Effector memory CD8-positive, alpha-beta T cell (primary cell): ENCODE results near the gene PPP1R37.

ENCODE experiments used
- ATAC-seq: fragments of 150-1000 bp; cut with Tn5 transposase; replicated peaks from 2 replicates; pipeline ENCODE4 v1.10.0; 2021; ENCODE audit warnings: mild to moderate bottlenecking, moderate library complexity
- DNase-seq, 3 experiments: peaks; one replicate each; pipeline ENCODE4 v3.0.0; 2021
- H3K27ac Mint-ChIP-seq, 2 donors: one replicate each; pipeline ENCODE4 v1.8.0; 2022; ENCODE audit warnings: mild to moderate bottlenecking in 2 of 2, mixed read lengths in 2 of 2, moderate library complexity in 2 of 2
- H3K27me3 Mint-ChIP-seq, 2 donors: one replicate each; pipeline ENCODE4 v1.8.0; 2022; ENCODE audit warnings: mixed read lengths in 2 of 2
- H3K36me3 Mint-ChIP-seq: one replicate; pipeline ENCODE4 v1.8.0; 2022; ENCODE audit warnings: mild to moderate bottlenecking, moderate library complexity, mixed read lengths; ENCODE audit not compliant: insufficient read depth
- H3K4me1 Mint-ChIP-seq, 2 donors: one replicate each; pipeline ENCODE4 v1.8.0; 2022; ENCODE audit warnings: low read depth in 2 of 2, mixed read lengths in 2 of 2
- H3K4me3 Mint-ChIP-seq, 2 donors: one replicate each; pipeline ENCODE4 v1.8.0; 2022; ENCODE audit warnings: mild to moderate bottlenecking in 2 of 2, mixed read lengths in 2 of 2, moderate library complexity in 2 of 2
- H3K9me3 Mint-ChIP-seq, 2 donors: one replicate each; pipeline ENCODE4 v1.8.0; 2022; ENCODE audit warnings: mixed read lengths in 2 of 2

PPP1R37 gene

GRCh38 chr19:45144431-45145269 is 51.7 kb downstream of the PPP1R37 start:
- DNase-seq (no peak), ATAC-seq (no peak)
- no peak overlapping the region for H3K27ac Mint-ChIP-seq
- H3K36me3 Mint-ChIP-seq, result peaks cover 10% of the 10 kb centered on the region
- H3K4me3 Mint-ChIP-seq, result no peak overlapping the region
- H3K27me3 Mint-ChIP-seq, result no peaks in the 10 kb centered on the region
- peaks cover 8 to 11% of the 10 kb centered on the region in 2 donors for H3K4me1 Mint-ChIP-seq
- H3K9me3 Mint-ChIP-seq, result no peaks in the 10 kb centered on the region

- H3K27ac Mint-ChIP-seq, result no peak overlapping the region
- H3K4me3 Mint-ChIP-seq, result no peak overlapping the region
- H3K36me3 Mint-ChIP-seq, result peaks cover 7% of the 10 kb centered on the region
- ATAC-seq (no peak), DNase-seq (no peak)
- peaks cover 8 to 11% of the 10 kb centered on the region in 2 donors for H3K4me1 Mint-ChIP-seq
- H3K27me3 Mint-ChIP-seq, result no peaks in the 10 kb centered on the region
- no peaks in the 10 kb centered on the region for H3K9me3 Mint-ChIP-seq
Observed at GRCh38 chr19:45145270-45146189, 52.6 kb downstream of the PPP1R37 start.

GRCh38 chr19:45146251-45146650 is 53.3 kb downstream of the PPP1R37 start:
- H3K4me3 Mint-ChIP-seq, result no peak overlapping the region
- no peaks in the 10 kb centered on the region for H3K27me3 Mint-ChIP-seq
- H3K9me3 Mint-ChIP-seq, result no peaks in the 10 kb centered on the region
- no peak overlapping the region for H3K27ac Mint-ChIP-seq
- peaks cover 7% of the 10 kb centered on the region for H3K36me3 Mint-ChIP-seq
- DNase-seq (no peak), ATAC-seq (no peak)
- H3K4me1 Mint-ChIP-seq, result peaks cover 8 to 11% of the 10 kb centered on the region in 2 donors

- DNase-seq, result no peak
- Mint-ChIP-seq H3K36me3 (peaks cover 4% of the 10 kb centered on the region), H3K27me3 (no peaks in the 10 kb centered on the region), H3K4me1 (peaks cover 9 to 11% of the 10 kb centered on the region in 2 donors), H3K27ac (no peak overlapping the region), H3K4me3 (no peak overlapping the region), H3K9me3 (no peaks in the 10 kb centered on the region)
- no peak for ATAC-seq
Observed at GRCh38 chr19:45146741-45147205, 53.8 kb downstream of the PPP1R37 start.

- no peak for ATAC-seq
- no peak for DNase-seq
- H3K27me3 Mint-ChIP-seq, result no peaks in the 10 kb centered on the region
- no peak overlapping the region for H3K27ac Mint-ChIP-seq
- H3K4me1 Mint-ChIP-seq, result peaks cover 12% of the 10 kb centered on the region in 2 donors
- no peak overlapping the region for H3K4me3 Mint-ChIP-seq
- H3K36me3 Mint-ChIP-seq, result peaks cover 9% of the 10 kb centered on the region
- H3K9me3 Mint-ChIP-seq, result no peaks in the 10 kb centered on the region
Observed at GRCh38 chr19:45147835-45148676, 55.1 kb downstream of the PPP1R37 start.

GRCh38 chr19:45149129-45149528 is 56.1 kb downstream of the PPP1R37 start:
- Mint-ChIP-seq H3K36me3 (peaks cover 9% of the 10 kb centered on the region), H3K27me3 (peaks cover 0 to 8% of the 10 kb centered on the region in 2 donors), H3K4me1 (peaks cover 16% of the 10 kb centered on the region in 2 donors), H3K4me3 (no peak overlapping the region), H3K9me3 (no peaks in the 10 kb centered on the region), H3K27ac (peak overlapping the region in 1 of 2 donors; percentile 77)
- ATAC-seq, result no peak
- no peak for DNase-seq

- peaks cover 19 to 20% of the 10 kb centered on the region in 2 donors for H3K4me1 Mint-ChIP-seq
Observed at GRCh38 chr19:45150180-45150579, 57.2 kb downstream of the PPP1R37 start.

GRCh38 chr19:45150751-45151281 is 57.8 kb downstream of the PPP1R37 start:
- ATAC-seq (no peak), DNase-seq (no peak)
- Mint-ChIP-seq H3K27ac (no peak overlapping the region), H3K36me3 (peaks cover 6% of the 10 kb centered on the region), H3K27me3 (peaks cover 0 to 12% of the 10 kb centered on the region in 2 donors), H3K4me1 (peaks cover 19 to 20% of the 10 kb centered on the region in 2 donors), H3K4me3 (peak overlapping the region; percentile 61 to 86), H3K9me3 (no peaks in the 10 kb centered on the region)

More at GRCh38 chr19:45150180-45150579, 57.2 kb downstream of the PPP1R37 start:
- H3K36me3 Mint-ChIP-seq, result peaks cover 6% of the 10 kb centered on the region
- H3K27me3 Mint-ChIP-seq, result peaks cover 0 to 12% of the 10 kb centered on the region in 2 donors
- DNase-seq (no peak), ATAC-seq (no peak)
- no peak overlapping the region for H3K27ac Mint-ChIP-seq
- H3K9me3 Mint-ChIP-seq, result no peaks in the 10 kb centered on the region
- H3K4me3 Mint-ChIP-seq, result no peak overlapping the region

GRCh38 chr19:45151320-45151719 is 58.3 kb downstream of the PPP1R37 start:
- Mint-ChIP-seq H3K4me1 (peaks cover 19 to 20% of the 10 kb centered on the region in 2 donors), H3K27ac (peak overlapping the region; percentile 16 to 57), H3K4me3 (peak overlapping the region; percentile 61 to 86), H3K36me3 (peaks cover 6% of the 10 kb centered on the region), H3K9me3 (no peaks in the 10 kb centered on the region), H3K27me3 (peaks cover 0 to 15% of the 10 kb centered on the region in 2 donors)
- ATAC-seq, result no peak
- no peak for DNase-seq

- Mint-ChIP-seq H3K27ac (peak overlapping the region; percentile 16 to 57), H3K27me3 (peaks cover under 1 to 21% of the 10 kb centered on the region in 2 donors), H3K4me3 (peak overlapping the region; percentile 61 to 86), H3K4me1 (peaks cover 19 to 20% of the 10 kb centered on the region in 2 donors), H3K9me3 (no peaks in the 10 kb centered on the region), H3K36me3 (peaks cover 6% of the 10 kb centered on the region)
- no peak for ATAC-seq
- no peak for DNase-seq
Observed at GRCh38 chr19:45151821-45152503, 59.0 kb downstream of the PPP1R37 start.

GRCh38 chr19:45152504-45153338 is 59.7 kb downstream of the PPP1R37 start:
- peaks cover 19 to 20% of the 10 kb centered on the region in 2 donors for H3K4me1 Mint-ChIP-seq
- peak overlapping the region; percentile 76 to 86 for H3K4me3 Mint-ChIP-seq
- DNase-seq (peak; percentile 39 to 44 (median 41)), ATAC-seq (peak; percentile 79)
- H3K27me3 Mint-ChIP-seq, result peaks cover 4 to 29% of the 10 kb centered on the region in 2 donors
- peaks cover 6% of the 10 kb centered on the region for H3K36me3 Mint-ChIP-seq
- no peaks in the 10 kb centered on the region for H3K9me3 Mint-ChIP-seq
- H3K27ac Mint-ChIP-seq, result peak overlapping the region; percentile 38 to 46
